ENCODE data around the gene RTKN2.

DNA sequence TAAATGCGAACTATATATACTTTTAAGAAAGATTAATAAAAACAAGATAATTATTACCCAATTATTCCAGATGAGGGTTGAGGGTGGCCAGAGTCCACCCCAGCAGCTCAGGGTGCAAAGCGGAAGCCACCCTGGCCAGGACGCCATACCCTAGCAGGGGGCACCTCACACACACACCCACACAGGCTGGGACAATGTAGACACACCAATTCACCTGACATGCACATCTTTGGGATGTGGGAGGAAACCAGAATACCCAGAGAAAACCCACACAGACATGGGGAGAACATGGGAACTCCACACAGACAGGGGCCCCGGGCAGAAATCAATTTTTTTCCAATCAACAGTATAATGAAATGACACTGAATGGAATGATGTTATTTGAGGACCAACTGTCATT lies 86.0 kb downstream of the RTKN2 start:
- TF ChIP-seq, protein P1, sequence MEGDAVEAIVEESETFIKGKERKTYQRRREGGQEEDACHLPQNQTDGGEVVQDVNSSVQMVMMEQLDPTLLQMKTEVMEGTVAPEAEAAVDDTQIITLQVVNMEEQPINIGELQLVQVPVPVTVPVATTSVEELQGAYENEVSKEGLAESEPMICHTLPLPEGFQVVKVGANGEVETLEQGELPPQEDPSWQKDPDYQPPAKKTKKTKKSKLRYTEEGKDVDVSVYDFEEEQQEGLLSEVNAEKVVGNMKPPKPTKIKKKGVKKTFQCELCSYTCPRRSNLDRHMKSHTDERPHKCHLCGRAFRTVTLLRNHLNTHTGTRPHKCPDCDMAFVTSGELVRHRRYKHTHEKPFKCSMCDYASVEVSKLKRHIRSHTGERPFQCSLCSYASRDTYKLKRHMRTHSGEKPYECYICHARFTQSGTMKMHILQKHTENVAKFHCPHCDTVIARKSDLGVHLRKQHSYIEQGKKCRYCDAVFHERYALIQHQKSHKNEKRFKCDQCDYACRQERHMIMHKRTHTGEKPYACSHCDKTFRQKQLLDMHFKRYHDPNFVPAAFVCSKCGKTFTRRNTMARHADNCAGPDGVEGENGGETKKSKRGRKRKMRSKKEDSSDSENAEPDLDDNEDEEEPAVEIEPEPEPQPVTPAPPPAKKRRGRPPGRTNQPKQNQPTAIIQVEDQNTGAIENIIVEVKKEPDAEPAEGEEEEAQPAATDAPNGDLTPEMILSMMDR (IDR thresholded peaks at IDR 0.05), result no peak
- no peak for TF ChIP-seq POLR2A (IDR thresholded peaks at IDR 0.05)
